MM.1S (cell line): ENCODE results near the gene CTNNA2.

Experiments used
- CTCF ChIP-seq: fragments of 300-600 bp; sonication (generic); IDR thresholded peaks from 2 replicates; pipeline ENCODE4 v1.5.1; 2016; ENCODE audit warnings: antibody characterized with exemption, low read length, mixed read lengths
- EZH2 ChIP-seq: fragments of 300-600 bp; sonication (generic); optimal IDR thresholded peaks from 2 replicates; pipeline ENCODE3; 2017; ENCODE audit warnings: low read depth, mild to moderate bottlenecking, antibody characterized with exemption, low read length, mixed read lengths
- EZH2phosphoT487 ChIP-seq: fragments of 300-600 bp; sonication (generic); IDR thresholded peaks from 2 replicates; pipeline ENCODE4 v1.6.1; 2018; ENCODE audit warnings: antibody characterized with exemption, low read length

GRCh38 chr2:80506563-80506962, 993.7 kb downstream of the CTNNA2 start:
- TF ChIP-seq CTCF (no peak), EZH2 (no peak), EZH2phosphoT487 (no peak)
